Liver (tissue), 9 donors: ENCODE results near the gene GPC3. TPM values are rescaled to one million over a fixed set of nuclear protein-coding genes. Genes with fewer than 3 reads are reported as not detected.

Experiments used
- DNase-seq: peaks from one replicate; pipeline ENCODE4 v3.0.0-alpha.2; 2017; ENCODE audit warnings: low spot score
- H3K27ac ChIP-seq, 2 donors: one replicate each; pipeline ENCODE4 v1.7.0; 2013; ENCODE audit warnings: inconsistent platforms in 2 of 2, low read length in 2 of 2, control low read depth in 1 of 2, low read depth in 1 of 2, mild to moderate bottlenecking in 1 of 2
- H3K27me3 ChIP-seq, 4 donors: one replicate each; pipeline versions ENCODE4 v1.6.1 to v1.7.0; 2013; ENCODE audit warnings: low read length in 3 of 4, inconsistent platforms in 1 of 4, mild to moderate bottlenecking in 1 of 4, moderate library complexity in 1 of 4; ENCODE audit not compliant: control insufficient read depth in 4 of 4, insufficient read depth in 4 of 4
- H3K36me3 ChIP-seq, 4 donors: one replicate each; pipeline versions ENCODE4 v1.6.1 to v1.7.0; 2013; ENCODE audit warnings: low read length in 3 of 4, mild to moderate bottlenecking in 3 of 4, low read depth in 1 of 4, moderate library complexity in 1 of 4; ENCODE audit not compliant: control insufficient read depth in 4 of 4, insufficient read depth in 3 of 4
- H3K4me1 ChIP-seq, 4 donors: one replicate each; pipeline versions ENCODE4 v1.6.1 to v1.7.0; 2013; ENCODE audit warnings: low read length in 3 of 4, mild to moderate bottlenecking in 3 of 4, moderate library complexity in 1 of 4; ENCODE audit not compliant: control insufficient read depth in 4 of 4, insufficient read depth in 4 of 4
- H3K4me3 ChIP-seq, 3 donors: one replicate each; pipeline versions ENCODE4 v1.6.1 to v1.7.0; 2013; ENCODE audit warnings: low read length in 3 of 3, control low read depth in 1 of 3, low read depth in 1 of 3, mild to moderate bottlenecking in 1 of 3
- H3K9ac ChIP-seq, 2 donors: one replicate each; pipeline ENCODE4 v1.7.0; 2013; ENCODE audit warnings: low read length in 2 of 2, mild to moderate bottlenecking in 2 of 2, moderate library complexity in 2 of 2, control low read depth in 1 of 2, low read depth in 1 of 2
- H3K9me3 ChIP-seq, 4 donors: one replicate each; pipeline versions ENCODE4 v1.6.1 to v1.7.0; 2013; ENCODE audit warnings: low read length in 3 of 4; ENCODE audit not compliant: control insufficient read depth in 4 of 4
- ATF3 ChIP-seq: IDR thresholded peaks from 2 replicates; pipeline ENCODE4 v1.6.1; 2016; ENCODE audit warnings: antibody characterized with exemption
- CTCF ChIP-seq: fragments of 150-350 bp; IDR thresholded peaks from 2 replicates; pipeline ENCODE4 v1.5.1; 2017; ENCODE audit warnings: improper control_type of control experiment, low read depth, low read length; ENCODE audit not compliant: missing input control
- EGR1 ChIP-seq, 2 donors: IDR thresholded peaks; 2 replicates each; pipeline ENCODE4 v1.6.1; 2016 to 2018; ENCODE audit warnings: antibody characterized with exemption in 2 of 2, low read depth in 2 of 2
- FOXA1 ChIP-seq: IDR thresholded peaks from 2 replicates; pipeline ENCODE4 v1.6.1; 2016; ENCODE audit warnings: antibody characterized with exemption
- FOXA2 ChIP-seq: IDR thresholded peaks from 2 replicates; pipeline ENCODE4 v1.6.1; 2016; ENCODE audit warnings: antibody characterized with exemption
- GABPA ChIP-seq, 2 donors: IDR thresholded peaks in 1 of 2; conservative IDR thresholded peaks in 1 of 2; 2 replicates each; pipeline ENCODE4 v1.6.1; 2016; ENCODE audit warnings: antibody characterized with exemption in 2 of 2, mild to moderate bottlenecking in 1 of 2, moderate library complexity in 1 of 2
- HNF4A ChIP-seq, 2 donors: conservative IDR thresholded peaks; 2 replicates each; pipeline ENCODE4 v1.6.1; 2016; ENCODE audit warnings: antibody characterized with exemption in 2 of 2, mild to moderate bottlenecking in 2 of 2
- JUND ChIP-seq, 2 donors: IDR thresholded peaks; 2 replicates each; pipeline ENCODE4 v1.6.1; 2016; ENCODE audit warnings: antibody characterized with exemption in 2 of 2
- NR2F2 ChIP-seq: IDR thresholded peaks from 2 replicates; pipeline ENCODE4 v1.6.1; 2016; ENCODE audit warnings: antibody characterized with exemption
- RAD21 ChIP-seq, 2 donors: IDR thresholded peaks; 2 replicates each; pipeline ENCODE4 v1.6.1; 2016; ENCODE audit warnings: antibody characterized with exemption in 2 of 2, mild to moderate bottlenecking in 2 of 2
- REST ChIP-seq: IDR thresholded peaks from 2 replicates; pipeline ENCODE4 v1.6.1; 2016; ENCODE audit warnings: antibody characterized with exemption, mild to moderate bottlenecking
- RXRA ChIP-seq, 2 donors: IDR thresholded peaks; 2 replicates each; pipeline ENCODE4 v1.6.1; 2017 to 2018; ENCODE audit warnings: antibody characterized with exemption in 2 of 2, mild to moderate bottlenecking in 1 of 2
- SP1 ChIP-seq: IDR thresholded peaks from 2 replicates; pipeline ENCODE4 v1.6.1; 2018; ENCODE audit warnings: antibody characterized with exemption, mild to moderate bottlenecking
- TAF1 ChIP-seq: conservative IDR thresholded peaks from 2 replicates; pipeline ENCODE4 v1.6.1; 2016; ENCODE audit warnings: antibody characterized with exemption, mild to moderate bottlenecking
- YY1 ChIP-seq: IDR thresholded peaks from 2 replicates; pipeline ENCODE4 v1.6.1; 2016; ENCODE audit warnings: antibody characterized with exemption, mild to moderate bottlenecking
- ZBTB33 ChIP-seq: IDR thresholded peaks from 2 replicates; pipeline ENCODE4 v1.6.1; 2016; ENCODE audit warnings: antibody characterized with exemption
- WGBS: extraction: QIAGEN DNeasy Blood & Tissue Kit; methylation state at CpG from one replicate; pipeline ENCODE4 v1.1.7; 2013; 5-methylcytosine and 5-hydroxymethylcytosine counted together
- polyA plus RNA-seq, 2 donors: library from polyadenylated mRNA; stranded (reverse) in 1 of 2; unstranded in 1 of 2; fragments of 200-250 nt in 1 of 2; fragments of >200 nt in 1 of 2; fragmentation: Nextera tagmentation in 1 of 2; extraction: Ambion mirVana in 1 of 2; gene quantifications; one replicate each; pipeline versions ENCODE4 v1.2.1 to v1.2.3, GENCODE V29; 2013 to 2015
- total RNA-seq, 2 donors: library from RNA; depleted of rRNA; stranded (reverse); fragments of >200 nt; gene quantifications; one replicate each; pipeline ENCODE4 v1.2.3, GENCODE V29; 2014
- TF ChIP-seq, protein P1 (sequence below): IDR thresholded peaks from 2 replicates; pipeline ENCODE4 v1.6.1; 2016; ENCODE audit warnings: antibody characterized with exemption
- donor health status: healthy.
- donor health status: healthy.
- donor health status: healthy.
- donor health status: healthy.
- donor health status: healthy.

GPC3 gene
- total and polyA plus RNA-seq, 4 donors = 0.40 to 1,133 (median 1.5) TPM

GRCh38 chrX:133868682-133869081 is 116.7 kb downstream of the GPC3 start:
- no peak for TF ChIP-seq RAD21 (IDR thresholded peaks at IDR 0.05)
- TF ChIP-seq HNF4A (conservative IDR thresholded peaks at IDR 0.05) = no peak
- no peak for TF ChIP-seq SP1
- no peaks in the 10 kb centered on the region for H3K4me1 ChIP-seq
- H3K27me3 ChIP-seq = peaks cover 0 to 6% (median 0%) of the 10 kb centered on the region in 4 donors
- DNase-seq = no peak
- no peak overlapping the region for H3K4me3 ChIP-seq
- no peak overlapping the region for H3K27ac ChIP-seq
- WGBS = 91% methylated on average over 1 of the region's 1 CpG
- H3K9ac ChIP-seq = no peak overlapping the region
- no peaks in the 10 kb centered on the region for H3K36me3 ChIP-seq
- H3K9me3 ChIP-seq = peaks cover 0 to 2% (median 0%) of the 10 kb centered on the region in 4 donors

GRCh38 chrX:133868250-133868649 is 117.1 kb downstream of the GPC3 start:
- H3K9me3 ChIP-seq = peaks cover 0 to 2% (median 0%) of the 10 kb centered on the region in 4 donors
- no peak overlapping the region for H3K9ac ChIP-seq
- peaks cover 0 to 6% (median 0%) of the 10 kb centered on the region in 4 donors for H3K27me3 ChIP-seq
- no peaks in the 10 kb centered on the region for H3K4me1 ChIP-seq
- no peak for DNase-seq
- no peak for TF ChIP-seq GABPA (IDR thresholded peaks at IDR 0.05 in 1 of 2, conservative IDR thresholded peaks at IDR 0.05 in 1 of 2)
- TF ChIP-seq REST = no peak
- TF ChIP-seq EGR1 (IDR thresholded peaks at IDR 0.05; ENCODE audit: low read depth in 2 of 2) = no peak
- no peak for TF ChIP-seq NR2F2
- no peak for TF ChIP-seq ZBTB33
- TF ChIP-seq SP1 = no peak
- no peak for TF ChIP-seq FOXA2
- TF ChIP-seq TAF1 = no peak
- no peak for TF ChIP-seq YY1
- no peak overlapping the region for H3K27ac ChIP-seq
- no peak overlapping the region for H3K4me3 ChIP-seq
- no peaks in the 10 kb centered on the region for H3K36me3 ChIP-seq

GRCh38 chrX:133865761-133866471 is 119.5 kb downstream of the GPC3 start:
- Histone ChIP-seq H3K27me3 (peaks cover 0 to 5% (median 0%) of the 10 kb centered on the region in 4 donors), H3K9me3 (peaks cover 0 to 2% (median 0%) of the 10 kb centered on the region in 4 donors), H3K27ac (no peak overlapping the region), H3K4me1 (no peaks in the 10 kb centered on the region), H3K36me3 (no peaks in the 10 kb centered on the region), H3K9ac (no peak overlapping the region), H3K4me3 (no peak overlapping the region)
- WGBS = 78% methylated on average over 3 of the region's 3 CpGs
- TF ChIP-seq SP1 (no peak), CTCF (no peak), NR2F2 (no peak), EGR1 (IDR thresholded peaks at IDR 0.05; ENCODE audit: low read depth in 2 of 2) (no peak), YY1 (no peak), ATF3 (no peak), RXRA (IDR thresholded peaks at IDR 0.05) (no peak), ZBTB33 (no peak), FOXA1 (no peak), JUND (IDR thresholded peaks at IDR 0.05) (no peak), RAD21 (IDR thresholded peaks at IDR 0.05) (no peak), HNF4A (conservative IDR thresholded peaks at IDR 0.05) (no peak)
- TF ChIP-seq, protein P1, sequence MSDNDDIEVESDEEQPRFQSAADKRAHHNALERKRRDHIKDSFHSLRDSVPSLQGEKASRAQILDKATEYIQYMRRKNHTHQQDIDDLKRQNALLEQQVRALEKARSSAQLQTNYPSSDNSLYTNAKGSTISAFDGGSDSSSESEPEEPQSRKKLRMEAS = no peak
- no peak for DNase-seq
